AG10803 (cell line): Measurements from ENCODE around the gene SPINK1.
"Not testable (repeated sequence)": the region's sequence is repeated elsewhere in the genome, so short reads cannot be mapped to it uniquely, and the experiment has no call there.

Experiments used
- DNase-seq: peaks from one replicate; pipeline ENCODE4 v3.0.0; 2010; ENCODE audit warnings: low read depth
- H3K4me3 ChIP-seq: 2 replicates; pipeline ENCODE4 v1.5.1; 2011; ENCODE audit warnings: mild to moderate bottlenecking, low read length, control low read depth
- TF ChIP-seq, protein P1 (sequence below): conservative IDR thresholded peaks from 2 replicates; pipeline ENCODE4 v1.5.1; 2011; ENCODE audit warnings: mild to moderate bottlenecking, low read length, control low read depth, inconsistent platforms

SPINK1 gene

DNA sequence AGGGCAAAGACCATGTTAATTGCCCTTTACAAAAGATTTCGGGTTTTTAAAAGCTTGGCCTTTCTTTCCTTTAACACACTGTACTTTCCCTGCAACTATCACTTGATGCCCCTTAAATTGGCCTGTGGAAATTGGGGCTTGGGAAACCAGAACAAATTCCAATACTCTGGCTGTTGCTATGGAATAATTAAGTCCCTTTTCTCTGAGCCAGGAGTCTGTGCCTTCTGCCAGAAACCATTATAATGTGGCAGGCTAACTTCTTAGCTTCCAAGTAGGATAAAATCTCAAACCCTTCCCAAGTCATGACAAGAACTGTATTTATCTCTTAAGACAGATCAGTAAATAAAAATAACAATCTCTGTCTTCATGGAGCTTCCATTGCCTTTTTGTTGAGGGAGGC lies 1.1 kb upstream of the SPINK1 start:
- DNase-seq = no peak
- TF ChIP-seq, protein P1, sequence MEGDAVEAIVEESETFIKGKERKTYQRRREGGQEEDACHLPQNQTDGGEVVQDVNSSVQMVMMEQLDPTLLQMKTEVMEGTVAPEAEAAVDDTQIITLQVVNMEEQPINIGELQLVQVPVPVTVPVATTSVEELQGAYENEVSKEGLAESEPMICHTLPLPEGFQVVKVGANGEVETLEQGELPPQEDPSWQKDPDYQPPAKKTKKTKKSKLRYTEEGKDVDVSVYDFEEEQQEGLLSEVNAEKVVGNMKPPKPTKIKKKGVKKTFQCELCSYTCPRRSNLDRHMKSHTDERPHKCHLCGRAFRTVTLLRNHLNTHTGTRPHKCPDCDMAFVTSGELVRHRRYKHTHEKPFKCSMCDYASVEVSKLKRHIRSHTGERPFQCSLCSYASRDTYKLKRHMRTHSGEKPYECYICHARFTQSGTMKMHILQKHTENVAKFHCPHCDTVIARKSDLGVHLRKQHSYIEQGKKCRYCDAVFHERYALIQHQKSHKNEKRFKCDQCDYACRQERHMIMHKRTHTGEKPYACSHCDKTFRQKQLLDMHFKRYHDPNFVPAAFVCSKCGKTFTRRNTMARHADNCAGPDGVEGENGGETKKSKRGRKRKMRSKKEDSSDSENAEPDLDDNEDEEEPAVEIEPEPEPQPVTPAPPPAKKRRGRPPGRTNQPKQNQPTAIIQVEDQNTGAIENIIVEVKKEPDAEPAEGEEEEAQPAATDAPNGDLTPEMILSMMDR = no peak
- H3K4me3 ChIP-seq = no peak overlapping the region

DNA sequence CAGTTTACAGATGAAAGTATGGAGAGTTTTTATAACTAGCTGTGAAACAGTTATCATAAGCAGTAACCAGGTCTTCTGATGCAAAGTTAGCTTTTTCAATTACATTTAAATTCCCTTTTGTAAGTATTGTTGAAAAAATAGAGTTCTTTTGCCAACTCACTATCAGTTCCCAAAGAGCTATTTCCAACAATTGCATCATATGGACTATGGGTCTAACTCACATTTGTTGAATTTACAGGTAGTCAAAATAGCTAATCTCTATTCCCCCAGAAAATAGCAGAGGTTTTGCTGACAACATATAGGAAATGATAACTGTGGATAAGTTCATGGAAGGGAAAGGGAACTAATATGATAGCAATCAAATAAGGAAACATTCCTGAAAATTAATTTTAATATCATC lies 1.4 kb downstream of the SPINK1 start:
- no peak for DNase-seq
- no peak overlapping the region for H3K4me3 ChIP-seq
- TF ChIP-seq, protein P1 = no peak

DNA sequence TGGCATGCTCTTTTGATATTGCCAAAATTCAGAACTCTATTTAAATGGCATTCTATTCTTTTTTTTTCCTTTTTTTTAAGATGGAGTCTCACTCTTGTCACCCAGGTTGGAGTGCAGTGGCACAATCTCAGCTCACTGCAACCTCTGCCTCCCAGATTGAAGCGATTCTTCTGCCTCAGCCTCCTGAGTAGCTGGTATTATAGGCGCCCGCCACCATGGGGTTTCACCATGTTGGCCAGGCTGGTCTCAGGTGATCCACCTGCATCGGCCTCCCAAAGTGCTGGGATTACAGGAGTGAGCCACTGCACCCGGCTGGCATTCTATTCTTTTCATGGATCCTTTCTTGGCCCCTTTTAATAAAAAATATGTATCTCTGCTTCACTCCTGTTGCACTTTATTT lies 4.5 kb downstream of the SPINK1 start:
- H3K4me3 ChIP-seq, DNase-seq: not testable (repeated sequence)

DNA sequence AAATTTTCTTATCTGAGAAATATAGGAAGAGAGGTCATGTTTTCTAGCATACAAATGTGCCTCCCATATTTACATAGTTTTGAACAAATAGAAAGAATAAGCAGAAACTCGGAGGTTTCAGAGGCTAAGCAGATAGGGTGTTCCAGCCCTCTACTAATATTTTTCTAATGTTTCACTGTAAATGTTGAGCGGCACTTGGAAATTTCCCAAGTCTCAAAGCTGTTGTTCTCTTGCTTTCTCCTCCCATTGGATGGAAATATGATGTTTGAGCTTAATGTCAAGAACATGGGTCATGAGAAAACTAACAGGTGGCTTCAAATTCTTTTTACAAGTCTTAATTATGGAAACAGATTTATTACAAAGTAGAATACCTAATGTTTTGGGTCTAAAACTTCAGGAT lies 5.1 kb downstream of the SPINK1 start:
- TF ChIP-seq, protein P1 = no peak
- H3K4me3 ChIP-seq = no peak overlapping the region
- DNase-seq = no peak

DNA sequence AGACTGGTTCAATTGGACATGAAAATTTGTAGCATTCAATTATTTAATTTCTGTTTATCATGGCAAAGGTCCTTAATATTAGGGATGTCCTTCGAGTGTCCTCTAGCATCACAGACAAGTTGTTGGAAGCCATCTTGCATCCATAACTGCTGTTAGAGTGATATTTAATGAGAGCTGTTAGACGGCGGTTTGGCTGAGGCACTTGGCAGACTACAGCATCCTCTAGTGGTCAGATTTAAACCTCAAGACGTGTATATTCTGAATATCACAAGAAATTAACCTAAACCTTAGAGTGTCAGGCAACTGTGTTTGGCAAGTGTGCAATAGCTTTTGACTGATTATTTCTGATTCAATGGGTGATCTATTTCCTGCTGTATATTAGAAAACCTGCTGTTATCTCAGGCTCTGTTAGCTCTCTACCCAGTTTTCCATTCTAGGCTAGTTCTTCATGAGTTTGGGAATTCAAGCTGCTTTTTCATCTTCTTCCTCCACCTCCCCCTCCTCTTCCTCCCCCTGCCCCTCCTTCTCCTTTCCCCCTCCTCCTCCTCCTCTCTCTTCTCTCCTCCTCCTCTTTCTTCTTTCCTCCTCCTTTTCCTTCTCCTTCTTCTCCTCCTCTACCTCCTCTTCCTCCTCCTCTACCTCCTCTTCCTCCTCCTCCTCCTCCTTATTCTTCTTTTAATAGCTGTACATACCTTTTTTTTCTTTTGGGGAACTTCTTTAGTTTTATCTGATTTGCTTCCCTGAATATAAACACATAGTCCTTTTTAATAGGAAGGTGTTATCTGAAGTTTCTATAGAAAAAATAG lies 8.6 kb downstream of the SPINK1 start:
- TF ChIP-seq, protein P1 = peak; percentile 74
- peak; percentile 53 for DNase-seq
- no peak overlapping the region for H3K4me3 ChIP-seq

DNA sequence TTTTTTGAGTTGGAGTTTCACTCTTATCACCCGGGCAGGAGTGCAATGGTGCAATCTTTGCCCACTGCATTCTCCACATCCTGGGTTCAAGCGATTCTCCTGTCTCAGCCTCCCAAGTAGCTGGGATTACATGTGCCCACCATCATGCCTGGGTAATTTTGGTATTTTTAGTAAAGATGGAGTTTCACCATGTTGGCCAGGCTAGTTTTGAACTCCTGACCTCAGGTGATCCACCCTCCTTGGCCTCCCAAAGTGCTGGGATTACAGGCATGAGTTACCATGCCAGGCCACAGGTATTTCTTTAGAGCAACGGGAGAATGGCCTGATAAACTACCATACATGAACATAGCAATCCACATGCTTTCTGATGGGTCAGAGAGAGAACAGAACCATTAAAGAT lies 9.2 kb downstream of the SPINK1 start:
- not testable (repeated sequence) for H3K4me3 ChIP-seq, DNase-seq

DNA sequence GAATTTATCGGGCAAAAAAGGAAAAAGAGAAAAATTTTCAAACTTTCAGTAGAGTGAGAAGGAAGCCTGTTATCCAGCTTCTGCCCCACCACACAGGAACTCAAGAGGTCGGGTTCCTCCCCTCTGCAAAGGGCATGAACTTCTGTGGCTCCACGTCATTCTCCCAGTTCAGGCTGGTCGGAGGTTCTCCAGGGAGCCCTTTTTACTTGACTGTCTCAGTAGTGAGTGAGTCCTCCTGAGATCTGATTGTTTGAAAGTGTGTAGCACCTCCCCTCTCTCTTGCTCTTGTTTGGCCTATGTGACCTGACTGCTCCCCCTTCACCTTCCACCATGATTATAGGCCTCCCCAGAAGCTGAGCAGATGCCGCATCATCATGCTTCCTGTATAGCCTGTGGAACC lies 9.7 kb downstream of the SPINK1 start:
- no peak for DNase-seq
- TF ChIP-seq, protein P1 = no peak

DNA sequence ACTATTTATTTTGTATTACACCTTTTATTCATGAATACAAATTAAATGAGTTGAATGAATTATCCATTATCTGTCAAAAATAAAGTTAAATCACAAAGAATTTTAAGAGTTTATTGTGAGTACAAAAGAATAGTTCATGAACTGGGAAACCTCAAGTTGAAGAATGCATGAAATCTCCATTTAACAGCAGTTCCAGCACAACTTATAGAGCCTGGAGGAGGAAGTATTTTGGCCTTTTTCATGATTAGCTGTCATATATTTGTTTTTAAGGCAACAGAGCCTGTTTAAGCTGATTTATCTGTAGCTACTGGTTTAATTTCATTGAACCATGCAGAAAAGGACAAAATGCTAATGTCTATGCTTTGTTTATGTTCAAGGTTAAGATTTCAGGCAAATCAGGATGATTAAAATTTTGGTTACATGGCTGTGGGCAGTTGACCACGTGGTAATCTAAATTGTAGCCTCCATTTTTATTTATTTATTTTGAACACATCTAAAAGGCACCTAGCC lies 12.2 kb downstream of the SPINK1 start:
- no peak overlapping the region for H3K4me3 ChIP-seq
- no peak for DNase-seq
- TF ChIP-seq, protein P1 = no peak

More for the DNA sequence above, 9.7 kb downstream of the SPINK1 start:
- H3K4me3 ChIP-seq = no peak overlapping the region
